Activated B cell treated with CpG ODN at 0.5 μM for 24 hours (primary cell): ENCODE measurements around the gene TBC1D8B. TPM values are rescaled to one million over a fixed set of nuclear protein-coding genes. Genes with fewer than 3 reads are reported as not detected.
"Not testable (repeated sequence)": the region's sequence is repeated elsewhere in the genome, so short reads cannot be mapped to it uniquely, and the experiment has no call there.

Source experiments
- ATAC-seq: fragments of 200-7000 bp; cut with Tn5 transposase; one replicate; pipeline ENCODE4 v1.10.0; 2021; ENCODE audit warnings: low read depth, mild to moderate bottlenecking, moderate library complexity
- CTCF ChIA-PET: fragments of 350-600 bp; sonication (Branson Sonifier 250); formaldehyde crosslinking; loops from one replicate; lab custom pipeline; 2021; ENCODE audit warnings: antibody characterized with exemption; lab: Charles Lee
- POLR2A ChIA-PET: fragments of 350-600 bp; sonication (Branson Sonifier 250); formaldehyde crosslinking; loops from one replicate; lab custom pipeline; 2021; ENCODE audit warnings: antibody characterized with exemption; lab: Charles Lee
- DNase-seq: peaks from one replicate; pipeline ENCODE4 v3.0.0; 2022
- H3K27ac Mint-ChIP-seq: one replicate; pipeline ENCODE4 v1.8.0; 2020; ENCODE audit warnings: mixed read lengths
- H3K27me3 Mint-ChIP-seq: one replicate; pipeline ENCODE4 v1.8.0; 2021; ENCODE audit warnings: mixed read lengths
- H3K36me3 Mint-ChIP-seq: one replicate; pipeline ENCODE4 v1.8.0; 2021; ENCODE audit warnings: low read depth, mixed read lengths
- H3K4me1 Mint-ChIP-seq: one replicate; pipeline ENCODE4 v1.8.0; 2021; ENCODE audit warnings: mixed read lengths
- H3K4me3 Mint-ChIP-seq: one replicate; pipeline ENCODE4 v1.8.0; 2020; ENCODE audit warnings: mild to moderate bottlenecking, mixed read lengths
- H3K9me3 Mint-ChIP-seq: one replicate; pipeline ENCODE4 v1.8.0; 2020; ENCODE audit warnings: mixed read lengths
- CTCF ChIP-seq: fragments of 200-600 bp; IDR thresholded peaks from one replicate; pipeline ENCODE4 v1.8.0; 2022; ENCODE audit warnings: antibody characterized with exemption, mild to moderate bottlenecking
- intact Hi-C: fragments of 100-400 bp; cut with micrococcal nuclease; formaldehyde crosslinking; loops from one replicate; pipeline ENCODE4 v1.15.1; 2024
- total RNA-seq: library from RNA; stranded (reverse); gene quantifications from 2 replicates; pipeline ENCODE4 v1.2.3, GENCODE V29; 2022

Gene TBC1D8B
- total RNA-seq, 1 donor from 2014 or later = 8.4 TPM

DNA sequence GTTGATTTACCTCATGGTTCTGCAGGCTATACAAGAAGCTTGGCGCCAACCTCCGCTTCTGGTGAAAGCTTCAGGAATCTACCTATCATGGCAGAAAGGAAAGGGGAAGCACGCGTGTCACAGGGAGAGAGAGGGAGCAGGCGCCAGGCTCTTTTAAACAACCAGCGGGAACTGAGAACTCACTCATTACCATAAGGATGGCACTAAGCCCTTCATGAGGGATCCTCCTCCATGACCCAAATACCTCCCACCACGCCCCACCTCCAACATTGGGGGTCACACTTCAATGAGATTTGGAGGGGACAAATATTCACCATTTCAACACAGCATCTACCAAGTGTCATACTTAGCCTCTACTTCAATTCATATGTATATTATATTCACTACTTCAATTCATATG lies 18.8 kb upstream of the TBC1D8B start:
- Mint-ChIP-seq H3K27me3 (no peaks in the 10 kb centered on the region), H3K4me3 (no peak overlapping the region), H3K9me3 (no peaks in the 10 kb centered on the region), H3K36me3 (no peaks in the 10 kb centered on the region), H3K4me1 (no peaks in the 10 kb centered on the region), H3K27ac (no peak overlapping the region)
- no peak for TF ChIP-seq CTCF
- CTCF ChIA-PET = no interaction called here
- ATAC-seq (no peak), DNase-seq (no peak)
- POLR2A ChIA-PET = no interaction called here
- intact Hi-C loops = no loop called here

DNA sequence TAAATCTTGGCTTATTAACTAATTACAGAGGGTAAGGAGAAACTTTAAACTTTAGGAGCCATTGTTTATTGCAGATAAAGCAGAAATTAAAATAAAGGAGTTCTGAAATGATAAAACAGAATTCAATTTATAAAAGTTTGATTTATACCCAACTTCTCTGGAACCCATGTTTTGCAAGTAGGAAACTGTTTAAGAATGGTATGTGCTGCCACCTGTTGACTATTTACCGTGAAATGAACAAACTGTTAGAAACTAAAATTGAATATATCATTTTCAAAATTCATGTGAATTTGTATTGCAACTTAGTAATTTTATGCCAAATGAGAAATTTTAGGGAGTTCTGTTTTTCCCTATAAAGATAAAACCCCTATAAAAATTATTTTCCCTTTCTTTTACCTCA lies 11.0 kb upstream of the TBC1D8B start:
- Mint-ChIP-seq H3K4me3 (no peak overlapping the region), H3K27ac (no peak overlapping the region), H3K27me3 (no peaks in the 10 kb centered on the region), H3K9me3 (no peaks in the 10 kb centered on the region), H3K4me1 (no peaks in the 10 kb centered on the region), H3K36me3 (no peaks in the 10 kb centered on the region)
- ChIA-PET CTCF (interaction anchor here (0.7 kb wide), 1 partner anchor 311 kb away, joined by 3 read pairs; no protein-coding TSS in a partner anchor), POLR2A (no interaction called here)
- ATAC-seq (no peak), DNase-seq (no peak)
- intact Hi-C loops = loop anchor here (1.0 kb wide), 1 partner anchor 310 kb away; no protein-coding TSS in a partner anchor
- TF ChIP-seq CTCF = no peak

GRCh38 chrX:106802063-106802387 lies 448 bp upstream of the TBC1D8B start:
- H3K4me1 Mint-ChIP-seq = peaks cover 24% of the 10 kb centered on the region
- no peak overlapping the region for H3K27ac Mint-ChIP-seq
- H3K9me3 Mint-ChIP-seq = no peaks in the 10 kb centered on the region
- H3K27me3 Mint-ChIP-seq = peaks cover 4% of the 10 kb centered on the region
- ATAC-seq = peak; percentile 18
- peak overlapping the region; percentile 96 for H3K4me3 Mint-ChIP-seq
- intact Hi-C loops = loop anchor here (2.0 to 5.0 kb wide), 2 partner anchors 190 to 1289 kb away; partner anchors contain the start of genes ATG4A, PSMD10 and RADX
- peaks cover 3% of the 10 kb centered on the region for H3K36me3 Mint-ChIP-seq
- ChIA-PET CTCF (no interaction called here), POLR2A (no interaction called here)
- DNase-seq = no peak
- no peak for TF ChIP-seq CTCF

- Mint-ChIP-seq H3K9me3 (no peaks in the 10 kb centered on the region), H3K27me3 (no peaks in the 10 kb centered on the region), H3K36me3 (no peaks in the 10 kb centered on the region), H3K27ac (no peak overlapping the region), H3K4me1 (no peaks in the 10 kb centered on the region), H3K4me3 (no peak overlapping the region)
- ATAC-seq (no peak), DNase-seq (no peak)
- CTCF ChIA-PET = no interaction called here
- POLR2A ChIA-PET = no interaction called here
- no peak for TF ChIP-seq CTCF
- intact Hi-C loops = no loop called here
These were observed 8.8 kb downstream of the TBC1D8B start for GRCh38 chrX:106811131-106811910.

DNA sequence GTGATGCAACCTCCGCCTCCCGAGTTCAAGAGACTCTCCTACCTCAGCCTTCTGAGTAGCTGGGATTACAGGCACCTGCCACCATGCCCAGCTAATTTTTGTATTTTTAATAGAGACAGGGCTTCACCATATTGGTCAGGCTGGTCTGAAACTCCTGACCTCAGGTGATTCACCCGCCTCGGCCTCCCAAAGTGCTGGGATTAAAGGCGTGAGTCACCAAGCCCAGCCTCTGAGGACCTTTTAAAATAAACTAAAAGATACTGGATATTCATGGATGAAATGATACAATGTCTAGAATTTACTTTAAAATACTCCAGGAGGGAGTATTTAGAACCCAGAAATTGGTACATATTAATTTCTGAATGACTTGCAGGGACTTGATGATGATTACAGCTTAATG lies 10.5 kb downstream of the TBC1D8B start:
- intact Hi-C loops, H3K36me3 Mint-ChIP-seq, H3K4me3 Mint-ChIP-seq, DNase-seq, CTCF ChIA-PET, POLR2A ChIA-PET, H3K4me1 Mint-ChIP-seq, ATAC-seq, H3K27ac Mint-ChIP-seq, H3K9me3 Mint-ChIP-seq, H3K27me3 Mint-ChIP-seq: not testable (repeated sequence)

DNA sequence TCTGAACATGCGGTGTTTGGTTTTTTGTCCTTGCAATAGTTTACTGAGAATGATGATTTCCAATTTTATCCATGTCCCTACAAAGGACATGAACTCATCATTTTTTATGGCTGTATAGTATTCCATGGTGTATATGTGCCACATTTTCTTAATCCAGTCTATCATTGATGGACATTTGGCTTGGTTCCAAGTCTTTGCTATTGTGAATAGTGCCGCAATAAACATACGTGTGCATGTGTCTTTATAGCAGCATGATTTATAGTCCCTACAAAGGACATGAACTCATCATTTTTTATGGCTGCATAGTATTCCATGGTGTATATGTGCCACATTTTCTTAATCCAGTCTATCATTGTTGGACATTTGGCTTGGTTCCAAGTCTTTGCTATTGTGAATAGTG lies 11.6 kb downstream of the TBC1D8B start:
- DNase-seq, H3K27me3 Mint-ChIP-seq, H3K36me3 Mint-ChIP-seq, H3K9me3 Mint-ChIP-seq, H3K4me3 Mint-ChIP-seq, CTCF ChIA-PET, POLR2A ChIA-PET, ATAC-seq, H3K4me1 Mint-ChIP-seq, H3K27ac Mint-ChIP-seq, intact Hi-C loops: not testable (repeated sequence)
